Measurements from ENCODE around the gene IL17C. TPM values are rescaled to one million over a fixed set of nuclear protein-coding genes. Genes with fewer than 3 reads are reported as not detected.
"Not testable (repeated sequence)": the region's sequence is repeated elsewhere in the genome, so short reads cannot be mapped to it uniquely, and the experiment has no call there.

IL17C gene
- not detected for polyA plus RNA-seq (2013, experiment 1 of 2; ENCODE audit: insufficient read length)
- not detected for polyA plus RNA-seq (2013, experiment 2 of 2; ENCODE audit: insufficient read length)

- no peak for DNase-seq
These were observed at the start of gene IL17C for GRCh38 chr16:88638323-88639230. Gene IL17C, plus strand, starts transcription at chr16:88638572. Its CDS starts 70 bp downstream, at chr16:88638642.

DNA sequence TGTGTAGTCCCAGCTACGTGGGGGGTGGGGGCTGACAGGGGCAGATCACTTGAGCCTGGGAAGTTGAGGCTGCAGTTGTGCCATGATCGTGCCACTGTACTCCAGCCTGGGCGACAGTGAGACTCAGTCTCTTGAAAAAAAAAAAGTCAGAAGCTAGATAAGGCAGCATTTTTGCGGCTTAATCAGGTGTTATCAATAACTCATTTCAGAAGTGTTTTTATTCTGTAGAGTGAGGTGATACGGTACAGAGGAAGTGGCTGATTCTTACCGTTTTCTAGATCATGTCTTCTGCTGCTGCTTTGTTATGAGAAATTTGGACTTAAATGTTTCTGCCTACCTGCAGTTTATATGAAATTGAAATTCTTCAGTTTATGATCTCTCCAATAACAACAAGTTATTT is 49.6 kb upstream of the IL17C start:
- DNase-seq = no peak

DNA sequence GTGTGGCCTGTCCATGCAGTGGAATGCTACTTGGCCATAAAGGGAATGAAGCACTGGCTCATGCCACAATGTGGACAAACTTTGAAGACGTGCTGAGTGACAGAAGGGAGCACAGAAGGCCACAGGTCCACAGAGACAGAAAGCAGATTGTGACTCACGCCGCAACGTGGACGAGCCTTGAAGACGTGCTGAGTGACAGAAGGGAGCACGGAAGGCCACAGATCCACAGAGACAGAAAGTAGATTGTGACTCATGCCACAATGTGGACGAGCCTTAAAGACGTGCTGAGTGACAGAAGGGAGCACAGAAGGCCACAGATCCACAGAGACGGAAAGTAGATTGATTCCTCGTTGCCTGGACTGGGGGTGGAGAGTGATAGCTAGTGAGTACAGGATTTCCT is 48.9 kb upstream of the IL17C start:
- DNase-seq = no peak

DNA sequence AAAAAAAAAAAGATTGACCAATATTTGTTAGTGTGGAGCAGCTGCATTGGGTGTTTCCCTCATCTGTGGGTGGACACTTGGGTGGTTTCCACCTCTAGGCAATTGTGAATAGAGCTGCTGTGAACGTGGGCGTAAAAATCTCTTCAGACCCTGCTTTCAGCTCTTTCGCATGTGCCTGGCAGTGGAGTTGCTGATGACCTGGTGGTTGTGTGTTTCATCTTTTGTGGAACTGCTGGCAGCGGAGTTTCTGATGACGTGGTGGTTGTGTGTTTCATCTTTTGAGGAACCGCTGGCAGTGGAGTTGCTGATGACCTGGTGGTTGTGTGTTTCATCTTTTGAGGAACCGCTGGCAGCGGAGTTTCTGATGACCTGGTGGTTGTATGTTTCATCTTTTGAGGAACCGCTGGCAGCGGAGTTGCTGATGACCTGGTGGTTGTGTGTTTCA is 46.8 kb upstream of the IL17C start:
- DNase-seq = no peak

DNA sequence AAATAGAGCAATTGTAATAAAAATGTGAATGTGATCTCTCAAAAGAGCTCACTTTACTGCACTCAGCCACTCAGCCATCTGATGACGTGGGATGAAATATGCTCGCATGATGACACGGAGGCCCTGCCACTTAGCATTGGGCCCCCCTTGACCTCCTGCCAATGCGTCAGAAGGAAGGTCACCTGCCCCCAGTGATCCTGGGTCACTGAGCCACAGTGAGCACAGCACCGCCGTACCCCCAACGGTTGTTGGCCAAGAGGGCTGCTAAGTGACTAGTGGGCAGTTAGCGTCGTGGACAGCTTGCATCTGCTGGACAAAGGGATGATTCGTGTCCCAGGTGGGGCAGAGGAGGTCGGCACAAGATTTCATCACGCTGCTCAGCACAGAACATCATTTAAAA is 45.3 kb upstream of the IL17C start:
- DNase-seq = no peak

DNA sequence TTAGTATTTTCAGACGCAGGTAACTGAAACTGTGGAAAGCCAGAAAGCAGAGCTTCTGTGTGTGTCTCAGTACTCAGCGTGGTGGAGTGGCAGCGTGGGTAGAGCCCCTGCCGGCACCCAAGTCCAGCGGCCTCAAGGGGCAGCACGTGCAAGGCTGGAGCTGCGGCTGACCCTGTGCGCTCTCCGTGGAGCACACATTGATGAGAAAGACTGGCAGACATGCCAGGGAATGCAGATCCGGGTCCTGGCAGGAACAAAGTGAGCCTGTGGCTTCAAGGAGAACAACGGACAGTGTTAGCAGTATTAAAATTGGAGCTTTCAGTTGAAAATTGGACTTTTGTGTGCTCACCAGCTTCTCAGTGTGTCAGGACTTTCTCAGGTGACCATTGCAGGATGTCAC is 44.9 kb upstream of the IL17C start:
- DNase-seq = no peak

DNA sequence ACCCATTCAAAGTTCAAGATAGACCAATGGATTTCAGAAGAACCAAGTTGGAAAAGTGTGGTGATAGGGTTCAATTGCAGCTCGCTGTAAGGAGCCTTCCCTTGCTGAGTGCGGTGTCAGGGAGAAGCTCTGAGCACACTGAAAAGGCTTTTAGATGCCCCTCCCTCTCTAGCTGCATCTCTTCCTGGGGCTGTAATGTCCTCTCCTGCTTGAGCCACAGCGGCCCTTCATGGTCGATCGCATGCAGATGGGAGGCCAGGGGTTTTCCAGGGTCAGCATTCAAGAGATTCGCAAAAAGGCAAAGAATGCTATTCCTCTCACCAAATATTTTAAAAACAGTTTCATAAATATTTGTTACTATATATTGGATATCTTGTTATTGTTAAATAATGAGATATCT is 44.5 kb upstream of the IL17C start:
- no peak for DNase-seq

DNA sequence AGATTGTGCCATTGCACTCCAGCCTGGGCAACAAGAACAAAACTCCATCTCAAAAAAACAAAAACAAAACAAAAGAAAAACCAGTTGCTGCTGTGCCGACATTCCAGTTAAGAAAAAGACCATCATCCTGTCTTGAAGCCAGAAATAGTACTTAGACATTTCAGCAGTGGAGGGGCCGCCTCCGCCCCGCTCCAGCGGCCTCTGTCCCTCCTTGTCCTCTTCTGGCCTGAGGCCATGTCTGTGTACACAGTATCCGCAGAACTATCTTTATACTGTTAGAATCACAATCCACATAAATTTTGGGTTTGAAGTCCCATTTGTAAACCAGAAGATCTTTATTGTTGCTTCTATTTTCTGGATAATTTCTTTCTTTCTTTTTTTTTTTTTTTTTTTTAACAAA is 43.3 kb upstream of the IL17C start:
- DNase-seq = no peak

- DNase-seq = no peak
These were observed 42.5 kb upstream of the IL17C start for GRCh38 chr16:88595921-88596320.

DNA sequence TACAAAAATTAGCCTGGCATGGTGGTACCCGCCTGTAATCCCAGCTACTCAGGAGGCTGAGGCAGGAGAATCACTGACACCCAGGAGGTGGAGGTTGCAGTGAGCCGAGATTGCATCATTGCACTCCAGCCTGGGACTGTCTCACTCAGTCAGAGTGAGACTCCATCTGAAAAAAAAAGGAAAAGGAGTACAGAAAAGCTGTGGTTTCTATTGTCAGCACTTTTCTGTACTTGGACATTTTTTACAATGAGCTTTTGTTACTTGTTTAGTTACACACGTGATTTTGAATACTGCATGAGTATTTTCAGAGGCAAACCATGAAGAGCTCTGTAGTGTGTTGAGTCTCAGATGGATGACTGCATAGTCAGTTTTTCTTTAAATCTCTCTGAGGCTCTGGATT is 41.9 kb upstream of the IL17C start:
- DNase-seq = peak; percentile 8

DNA sequence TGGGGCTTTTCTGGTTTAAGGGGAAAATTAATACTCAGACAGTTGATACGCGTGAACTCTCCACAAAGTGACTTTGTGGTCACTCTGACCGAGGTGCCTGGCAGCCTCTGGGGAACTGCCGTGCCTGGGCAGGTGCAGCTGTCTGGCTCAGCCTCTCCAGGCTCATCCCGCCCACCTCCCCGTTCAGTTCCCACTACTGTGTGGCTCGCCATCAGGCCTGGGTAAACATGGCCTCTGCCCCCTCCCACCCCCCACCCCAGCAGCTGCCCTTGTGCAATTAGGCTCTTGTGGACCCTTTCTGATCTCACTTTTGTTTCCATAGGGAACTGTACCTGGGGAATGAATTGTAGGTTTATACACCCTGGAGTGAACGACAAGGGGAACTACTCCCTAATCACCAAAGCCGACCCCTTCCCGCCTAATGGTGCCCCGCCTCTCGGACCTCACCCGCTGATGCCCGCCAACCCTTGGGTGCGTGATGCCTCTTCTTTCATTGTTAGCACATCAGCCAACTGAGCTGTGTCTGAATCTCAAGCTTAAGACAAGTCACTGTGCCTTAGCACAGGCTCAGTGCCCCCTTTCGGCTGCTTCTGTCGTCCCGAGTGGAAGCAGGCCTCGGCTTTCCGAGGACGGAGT is 40.4 kb upstream of the IL17C start:
- no peak for DNase-seq

- DNase-seq = no peak
These were observed 39.2 kb upstream of the IL17C start for GRCh38 chr16:88599092-88599733.

DNA sequence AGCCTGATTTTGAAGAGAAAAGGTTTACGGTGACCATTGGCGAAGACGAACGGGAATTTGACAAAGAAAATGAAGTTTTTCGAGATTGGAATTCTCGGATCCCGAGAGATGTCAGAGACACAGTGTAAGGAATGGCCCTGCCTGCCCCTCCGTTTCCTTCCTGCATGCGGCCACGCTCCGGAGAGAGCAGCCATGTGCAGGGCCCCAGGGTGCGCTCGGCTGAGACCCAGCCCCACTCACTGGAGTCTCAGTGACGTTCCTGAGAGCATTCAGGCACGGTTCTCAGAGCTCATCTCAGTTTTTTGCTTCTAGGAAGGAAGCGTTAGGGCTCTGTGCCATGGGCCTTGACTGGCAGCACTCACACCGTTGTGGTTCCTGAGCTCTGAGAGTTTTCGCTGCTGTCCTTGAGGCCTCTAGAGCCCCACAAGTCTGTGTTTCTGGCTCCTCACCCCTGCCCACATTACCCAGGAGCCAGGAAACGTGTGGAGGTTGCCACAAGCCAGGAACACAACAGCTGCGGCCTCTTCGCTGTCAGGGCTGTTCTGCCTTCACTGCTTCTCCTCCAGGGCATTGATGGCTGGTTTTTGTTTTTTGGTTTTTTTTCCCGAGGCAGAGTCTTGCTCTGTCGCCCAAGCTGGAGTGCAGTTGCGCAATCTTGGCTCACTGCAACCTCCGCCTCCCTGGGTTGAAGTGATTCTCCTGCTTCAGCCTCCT is 38.4 kb upstream of the IL17C start:
- no peak for DNase-seq

DNA sequence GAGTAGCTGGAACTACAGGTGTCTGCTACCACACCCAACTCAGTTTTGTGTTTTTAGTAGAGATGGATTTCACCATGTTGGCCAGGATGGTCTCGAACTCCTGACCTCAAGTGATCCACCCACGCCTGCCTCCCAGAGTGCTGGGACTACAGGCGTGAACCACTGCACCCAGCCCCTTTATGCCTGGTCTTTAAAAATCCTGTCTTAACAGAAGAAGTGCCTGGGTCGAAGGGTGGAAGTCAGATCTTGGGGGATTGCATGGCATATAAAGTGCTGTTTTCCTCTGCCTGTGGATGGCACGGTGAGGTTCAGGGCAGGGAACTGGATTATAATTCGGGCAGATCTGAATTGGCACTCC is 37.9 kb upstream of the IL17C start:
- DNase-seq = no peak

DNA sequence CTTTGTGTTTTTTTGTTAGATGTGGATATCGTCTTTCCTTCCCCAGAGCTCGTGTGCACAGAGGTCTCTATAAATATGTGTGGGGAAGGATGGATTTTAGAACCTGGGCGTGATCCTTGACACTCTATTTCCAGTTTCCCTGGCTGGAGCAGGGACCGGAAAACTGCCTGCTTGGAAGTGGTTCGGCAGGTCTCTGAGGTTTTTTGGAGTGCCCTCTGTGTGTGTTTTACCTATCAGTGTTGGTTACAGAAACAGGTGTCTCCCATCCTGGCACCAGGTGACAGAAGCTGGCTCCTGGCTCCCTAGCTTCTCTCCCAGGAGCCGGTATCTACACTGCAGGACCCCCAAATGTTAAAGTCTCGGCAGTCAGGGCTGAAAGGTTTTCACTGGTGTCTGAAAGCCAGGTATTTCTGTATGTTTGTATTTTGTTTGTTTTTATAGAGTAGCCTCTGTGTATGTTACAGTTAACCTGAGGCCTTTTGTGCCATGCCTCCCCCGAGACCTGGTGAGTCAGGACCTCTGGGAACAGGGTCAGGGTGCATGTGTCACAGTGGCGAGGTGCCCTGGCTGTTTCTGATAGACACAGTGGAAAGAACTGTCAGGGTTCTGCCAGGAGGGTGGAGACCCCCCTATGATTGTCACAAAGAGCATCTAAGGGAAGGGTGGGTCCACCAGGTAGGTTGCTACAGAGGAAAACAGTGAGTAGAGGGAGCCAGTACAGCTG is 36.9 kb upstream of the IL17C start:
- no peak for DNase-seq

GRCh38 chr16:88602091-88602490 is 36.3 kb upstream of the IL17C start:
- DNase-seq = no peak

DNA sequence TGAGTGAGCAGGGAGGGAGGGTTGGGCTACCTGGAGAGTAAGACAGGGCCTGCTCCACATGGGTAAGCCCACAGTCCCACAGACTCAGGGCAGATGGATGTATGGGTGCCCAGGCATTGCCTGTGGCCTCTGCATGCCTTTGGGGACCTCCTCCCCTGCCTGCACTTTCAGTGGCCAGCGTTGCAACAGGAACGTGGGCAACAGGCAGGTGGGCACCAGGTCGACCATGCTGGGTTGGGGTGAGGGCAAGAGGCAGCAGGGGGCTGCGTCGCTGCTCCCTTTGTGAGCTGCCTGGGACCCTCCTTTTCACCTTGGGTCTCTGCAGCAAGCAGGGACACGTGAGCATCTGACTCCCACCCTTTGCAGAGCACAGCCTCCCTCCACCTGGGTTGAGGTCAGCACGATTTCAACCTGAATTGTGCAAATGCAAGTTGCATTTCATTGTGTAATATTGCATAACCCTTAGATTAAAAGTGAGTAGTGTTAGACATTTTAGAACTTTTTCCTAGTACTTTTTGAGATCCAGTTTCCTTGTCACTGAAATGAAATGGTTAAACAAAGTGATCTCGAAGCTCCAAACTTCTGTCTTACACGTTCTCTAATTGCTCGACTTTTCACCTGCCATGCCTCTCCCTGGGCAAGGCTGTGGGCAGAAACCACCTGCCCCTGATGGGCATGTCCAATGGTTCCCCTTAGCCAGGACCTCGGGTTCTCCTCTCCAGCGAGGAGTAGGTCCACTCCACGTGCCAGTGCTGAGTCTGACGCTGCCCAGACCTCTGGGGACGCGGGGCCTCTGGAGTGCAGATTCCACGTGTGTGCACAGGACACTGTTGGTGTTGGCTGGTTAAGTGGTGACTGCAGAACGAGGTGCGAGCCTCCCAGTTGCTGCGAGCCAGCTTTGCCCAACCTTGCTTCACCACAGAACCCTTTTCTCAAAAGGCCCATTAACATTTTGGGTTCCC is 32.9 kb upstream of the IL17C start:
- DNase-seq = no peak

GRCh38 chr16:88606148-88606757 is 32.1 kb upstream of the IL17C start:
- DNase-seq = no peak

DNA sequence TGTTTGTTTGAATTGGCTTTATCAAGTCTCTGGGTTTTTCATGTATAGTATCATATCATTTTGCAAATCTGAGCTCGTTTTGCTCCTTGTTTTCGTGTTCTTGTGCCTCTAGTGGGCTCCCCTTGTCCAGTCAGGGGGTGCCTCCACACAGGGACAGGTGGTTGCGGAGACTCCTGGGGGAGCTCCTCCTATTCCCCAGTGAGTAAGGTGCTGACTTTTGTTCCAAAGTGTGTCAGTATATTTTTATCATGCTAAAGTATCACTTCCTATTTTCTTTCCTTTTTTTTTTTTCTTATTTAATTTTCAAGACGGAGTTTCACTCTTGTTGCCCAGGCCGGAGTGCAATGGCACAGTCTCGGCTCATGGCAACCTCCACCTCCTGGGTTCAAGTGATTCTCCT is 30.3 kb upstream of the IL17C start:
- no peak for DNase-seq

DNA sequence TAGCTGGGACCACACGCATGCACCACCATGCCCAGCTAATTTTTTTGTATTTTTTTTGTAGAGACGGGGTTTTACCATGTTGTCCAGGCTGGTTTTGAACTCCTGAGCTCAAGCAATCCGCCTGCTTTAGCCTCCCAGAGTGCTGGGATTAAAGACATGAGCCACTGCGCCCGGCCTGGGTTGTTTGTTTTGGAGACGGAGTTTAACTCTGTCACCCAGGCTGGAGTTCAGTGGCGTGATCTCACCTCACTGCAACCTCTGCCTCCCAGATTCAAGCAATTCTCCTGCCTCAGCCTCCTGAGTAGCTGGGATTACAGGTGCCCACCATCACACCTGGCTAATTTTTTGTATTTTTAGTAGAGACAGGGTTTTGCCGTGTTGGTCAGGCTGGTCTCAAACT is 28.9 kb upstream of the IL17C start:
- not testable (repeated sequence) for DNase-seq
